Kidney (tissue), 14 donors: ENCODE measurements around the gene SPI1. TPM values are rescaled to one million over a fixed set of nuclear protein-coding genes. Genes with fewer than 3 reads are reported as not detected.

Source experiments
- DNase-seq, 5 donors: peaks; one replicate each; pipeline ENCODE4 v3.0.0-alpha.2; 2013 to 2020
- FAIRE-seq: peaks from 2 replicates; lab custom pipeline; 2012; peaks lifted over from hg19 to GRCh38; lab: Jason Lieb, UNC
- H3K27ac ChIP-seq, 2 donors: one replicate each; pipeline ENCODE4 v1.7.0; 2013; ENCODE audit warnings: low read depth in 2 of 2, low read length in 2 of 2, inconsistent platforms in 1 of 2
- H3K27me3 ChIP-seq: one replicate; pipeline ENCODE4 v1.7.1; 2013; ENCODE audit warnings: low read length, inconsistent platforms; ENCODE audit not compliant: control insufficient read depth, insufficient read depth
- H3K36me3 ChIP-seq, 3 donors: one replicate each; pipeline versions ENCODE4 v1.7.0 to v1.7.1; 2013; ENCODE audit warnings: low read length in 3 of 3, control low read depth in 1 of 3, inconsistent platforms in 1 of 3; ENCODE audit not compliant: insufficient read depth in 3 of 3, control insufficient read depth in 2 of 3
- H3K4me1 ChIP-seq, 3 donors: one replicate each; pipeline versions ENCODE4 v1.7.0 to v1.7.1; 2013; ENCODE audit warnings: low read length in 3 of 3, inconsistent platforms in 1 of 3, low read depth in 1 of 3; ENCODE audit not compliant: control insufficient read depth in 2 of 3, insufficient read depth in 2 of 3
- H3K4me3 ChIP-seq, 3 donors: one replicate each; pipeline versions ENCODE4 v1.7.0 to v1.8.1; 2013; ENCODE audit warnings: low read length in 3 of 3, control low read depth in 1 of 3, inconsistent platforms in 1 of 3
- H3K9ac ChIP-seq, 3 donors: one replicate each; pipeline versions ENCODE4 v1.7.0 to v1.7.1; 2013; ENCODE audit warnings: low read length in 3 of 3, control low read depth in 1 of 3, inconsistent platforms in 1 of 3
- H3K9me3 ChIP-seq, 3 donors: one replicate each; pipeline versions ENCODE4 v1.7.0 to v1.7.1; 2013; ENCODE audit warnings: low read length in 3 of 3, control low read depth in 1 of 3, inconsistent platforms in 1 of 3; ENCODE audit not compliant: control insufficient read depth in 2 of 3, insufficient read depth in 1 of 3
- CTCF ChIP-seq: IDR thresholded peaks from 3 replicates; pipeline ENCODE4 v1.5.1; 2012; ENCODE audit warnings: mild to moderate bottlenecking, moderate library complexity, borderline replicate concordance; ENCODE audit not compliant: insufficient read depth; ENCODE audit errors: extremely low read depth
- intact Hi-C: fragments of 100-400 bp; cut with DNase I; formaldehyde crosslinking; loops from one replicate; pipeline ENCODE4 v1.11.1; 2022
- polyA plus RNA-seq: library from polyadenylated mRNA; stranded (reverse); fragments of 350-450 nt; fragmentation: Illumina TruSeq; extraction: RNeasy Lipid Tissue Mini Kit (QIAGEN cat#74804); gene quantifications from one replicate; pipeline ENCODE4 v1.2.3, GENCODE V29; 2014; ENCODE audit warnings: low read depth, low replicate concordance; ENCODE audit not compliant: insufficient read depth
- total RNA-seq: library from RNA; stranded (reverse); fragmentation: NEBNext Ultra II Directional; extraction: Animal tissue kit (Norgen Biotek cat#: 25700); gene quantifications from one replicate; pipeline ENCODE4 v1.2.1, GENCODE V29; 2021
- donor health status: control.
- donor health status: control.
- donor health status: control.
- donor health status: control.
- donor health status: control.
- donor health status: DM: yes; HTN: yes; CAD: no.
- donor health status: Normal renal cell carcinoma (clear cell type).

The SPI1 gene
- total and polyA plus RNA-seq, 2 donors from 2014 or later: 7.3 to 39.8 TPM

GRCh38 chr11:47415949-47416472 lies 37.7 kb upstream of the SPI1 start:
- Histone ChIP-seq H3K9me3 (no peaks in the 10 kb centered on the region), H3K4me3 (no peak overlapping the region), H3K9ac (no peak overlapping the region), H3K27me3 (no peaks in the 10 kb centered on the region), H3K4me1 (peaks cover 0 to 4% (median 0%) of the 10 kb centered on the region in 3 donors), H3K36me3 (peaks cover 0 to 25% (median 15%) of the 10 kb centered on the region in 3 donors), H3K27ac (peak overlapping the region; percentile 23 to 76)
- FAIRE-seq (no peak), DNase-seq (peak in 2 of 5 donors; percentile 60 to 93)
- intact Hi-C loops: no loop called here
- TF ChIP-seq CTCF: no peak

DNA sequence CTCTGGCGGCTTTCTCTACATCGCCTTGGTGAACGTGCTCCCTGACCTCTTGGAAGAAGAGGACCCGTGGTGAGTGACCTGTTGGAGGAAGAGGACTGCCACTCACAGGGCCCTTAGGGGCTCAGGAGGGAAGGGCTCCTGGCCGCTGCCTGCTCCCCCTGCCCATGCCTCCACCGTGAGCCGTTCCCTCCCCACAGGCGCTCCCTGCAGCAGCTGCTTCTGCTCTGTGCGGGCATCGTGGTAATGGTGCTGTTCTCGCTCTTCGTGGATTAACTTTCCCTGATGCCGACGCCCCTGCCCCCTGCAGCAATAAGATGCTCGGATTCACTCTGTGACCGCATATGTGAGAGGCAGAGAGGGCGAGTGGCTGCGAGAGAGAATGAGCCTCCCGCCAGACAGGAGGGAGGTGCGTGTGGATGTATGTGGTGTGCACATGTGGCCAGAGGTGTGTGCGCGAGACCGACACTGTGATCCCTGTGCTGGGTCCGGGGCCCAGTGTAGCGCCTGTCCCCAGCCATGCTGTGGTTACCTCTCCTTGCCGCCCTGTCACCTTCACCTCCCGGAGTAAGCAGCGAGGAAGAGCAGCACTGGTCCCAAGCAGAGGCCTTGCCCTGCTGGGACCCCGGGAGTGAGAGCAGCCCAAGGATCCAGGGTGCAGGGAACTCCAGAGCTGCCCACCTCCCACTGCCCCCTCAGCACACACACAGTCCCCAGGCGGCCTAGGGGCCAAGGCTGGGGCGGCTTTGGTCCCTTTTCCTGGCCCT lies 36.9 kb upstream of the SPI1 start:
- no peak for FAIRE-seq
- peaks cover 0 to 25% (median 12%) of the 10 kb centered on the region in 3 donors for H3K36me3 ChIP-seq

DNA sequence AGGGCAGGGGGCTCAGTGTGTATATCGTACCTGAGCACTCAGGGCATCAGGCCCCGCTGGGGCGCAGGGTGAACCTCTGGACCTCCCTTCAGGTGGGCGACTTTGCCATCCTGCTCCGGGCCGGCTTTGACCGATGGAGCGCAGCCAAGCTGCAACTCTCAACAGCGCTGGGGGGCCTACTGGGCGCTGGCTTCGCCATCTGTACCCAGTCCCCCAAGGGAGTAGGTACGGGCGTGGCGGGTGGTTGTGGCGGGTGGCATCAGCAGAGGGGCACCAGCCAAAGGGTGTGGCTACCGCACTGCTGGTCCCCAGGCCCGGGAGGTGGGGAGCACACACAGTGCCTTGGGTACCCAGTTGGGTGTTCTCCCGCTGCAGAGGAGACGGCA lies 36.3 kb upstream of the SPI1 start:
- H3K27me3 ChIP-seq: no peaks in the 10 kb centered on the region
- DNase-seq: peak in 2 of 5 donors; percentile 51 to 80
- H3K4me3 ChIP-seq: no peak overlapping the region
- no peak for FAIRE-seq
- TF ChIP-seq CTCF: no peak
- intact Hi-C loops: no loop called here
- no peak overlapping the region for H3K27ac ChIP-seq
- H3K9me3 ChIP-seq: no peaks in the 10 kb centered on the region
- H3K36me3 ChIP-seq: peaks cover 0 to 20% (median 11%) of the 10 kb centered on the region in 3 donors
- peaks cover 0 to 8% (median 4%) of the 10 kb centered on the region in 3 donors for H3K4me1 ChIP-seq
- no peak overlapping the region for H3K9ac ChIP-seq

More for the DNA sequence above, 36.9 kb upstream of the SPI1 start:
- H3K9ac ChIP-seq: no peak overlapping the region
- DNase-seq: peak in 1 of 5 donors; percentile 73
- H3K27me3 ChIP-seq: no peaks in the 10 kb centered on the region
- no peak for TF ChIP-seq CTCF
- H3K9me3 ChIP-seq: no peaks in the 10 kb centered on the region
- no peak overlapping the region for H3K4me3 ChIP-seq
- peak overlapping the region in 1 of 2 donors; percentile 23 for H3K27ac ChIP-seq
- H3K4me1 ChIP-seq: peaks cover 0 to 4% (median 0%) of the 10 kb centered on the region in 3 donors
- intact Hi-C loops: no loop called here
